NOMO-1 treated with DMSO at 0.1 percent for 48 hours (cell line): Measurements from ENCODE around the gene FCN2.
"Not testable (repeated sequence)": the region's sequence is repeated elsewhere in the genome, so short reads cannot be mapped to it uniquely, and the experiment has no call there.

ENCODE experiments used
- DNase-seq: peaks from one replicate; lab custom pipeline; 2025; ENCODE audit not compliant: unreplicated experiment; lab: John Stamatoyannopoulos, UW

The FCN2 gene

DNA sequence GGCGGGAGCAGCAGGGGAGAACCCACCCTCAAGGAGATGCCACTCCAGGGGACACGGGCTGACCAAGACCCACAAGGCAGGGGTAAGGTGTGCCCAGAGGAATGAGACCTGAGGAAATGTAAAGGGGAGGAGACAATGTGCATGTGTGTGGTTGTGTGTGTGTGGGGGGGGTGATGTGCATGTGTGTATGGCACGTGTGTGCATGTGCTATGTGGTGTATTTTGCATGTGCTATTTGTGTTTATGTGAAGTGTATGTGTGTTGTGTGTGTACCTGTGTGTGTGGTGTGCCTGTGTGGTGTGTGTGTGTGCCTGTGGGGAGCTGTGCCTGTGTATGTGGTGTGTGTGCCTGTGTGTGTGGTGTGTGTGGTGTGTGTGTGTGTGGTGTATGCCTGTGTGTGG, 33.5 kb upstream of the FCN2 start:
- DNase-seq, result no peak

GRCh38 chr9:134847752-134848432, 32.7 kb upstream of the FCN2 start:
- DNase-seq, result no peak

GRCh38 chr9:134848504-134848903, 32.1 kb upstream of the FCN2 start:
- DNase-seq, result no peak

- DNase-seq, result no peak
These were observed 30.0 kb upstream of the FCN2 start for GRCh38 chr9:134850611-134851010.

DNA sequence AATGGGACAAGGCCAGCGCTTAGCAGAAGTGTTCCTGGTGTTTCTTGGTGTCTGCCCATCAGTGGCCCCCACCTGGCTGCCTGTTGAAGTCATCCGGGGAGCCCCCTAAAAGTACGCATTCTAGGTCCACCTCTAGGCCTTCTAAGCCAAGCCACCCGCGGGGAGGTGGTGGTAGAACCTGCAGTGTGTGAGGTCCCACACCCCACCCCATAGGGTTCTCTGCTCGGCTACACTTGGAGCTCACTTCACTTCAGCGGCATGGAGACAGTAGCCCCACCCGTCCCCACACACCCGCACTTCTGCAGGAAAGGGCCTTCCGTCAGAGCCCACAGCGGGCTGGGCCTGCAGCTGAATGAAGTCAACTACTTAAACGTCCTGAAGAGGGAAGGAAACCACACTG, 29.6 kb upstream of the FCN2 start:
- no peak for DNase-seq

DNA sequence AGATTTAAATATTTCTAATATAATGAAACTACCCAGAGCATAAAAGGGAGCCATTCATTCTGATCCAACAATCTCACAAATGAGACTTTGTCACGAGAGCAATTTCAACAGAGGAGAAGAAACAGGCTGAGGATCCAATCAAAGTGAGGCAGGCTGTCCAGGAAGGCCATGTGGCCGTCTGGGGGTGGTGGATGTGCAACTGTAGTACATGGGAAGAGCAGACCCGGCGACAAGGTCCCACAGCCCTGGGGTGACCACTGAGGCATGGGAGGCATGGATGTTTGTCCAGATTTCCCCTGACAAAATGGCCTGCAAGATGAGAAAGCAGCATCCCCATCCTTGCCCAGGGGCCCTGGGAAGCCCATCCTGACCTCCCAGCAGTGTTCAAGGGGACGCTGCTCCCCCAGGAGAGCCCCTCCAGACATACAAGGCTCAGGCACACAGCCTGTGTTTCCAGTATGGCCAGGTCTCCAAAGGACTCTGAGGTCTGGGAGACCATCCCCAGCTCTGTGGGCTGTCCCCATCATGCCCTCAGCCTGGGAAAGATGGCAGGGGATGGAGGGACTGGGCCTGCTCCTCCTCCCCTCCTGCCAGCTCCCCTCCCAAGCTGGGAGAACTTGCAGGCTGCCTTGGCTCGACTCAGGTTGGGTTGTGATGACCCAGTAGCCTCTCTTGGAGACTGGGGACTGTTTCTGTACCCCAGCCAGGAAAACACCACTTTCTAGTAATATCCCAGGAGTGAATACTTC, 27.5 kb upstream of the FCN2 start:
- DNase-seq, result no peak

GRCh38 chr9:134853893-134854292, 26.7 kb upstream of the FCN2 start:
- no peak for DNase-seq

DNA sequence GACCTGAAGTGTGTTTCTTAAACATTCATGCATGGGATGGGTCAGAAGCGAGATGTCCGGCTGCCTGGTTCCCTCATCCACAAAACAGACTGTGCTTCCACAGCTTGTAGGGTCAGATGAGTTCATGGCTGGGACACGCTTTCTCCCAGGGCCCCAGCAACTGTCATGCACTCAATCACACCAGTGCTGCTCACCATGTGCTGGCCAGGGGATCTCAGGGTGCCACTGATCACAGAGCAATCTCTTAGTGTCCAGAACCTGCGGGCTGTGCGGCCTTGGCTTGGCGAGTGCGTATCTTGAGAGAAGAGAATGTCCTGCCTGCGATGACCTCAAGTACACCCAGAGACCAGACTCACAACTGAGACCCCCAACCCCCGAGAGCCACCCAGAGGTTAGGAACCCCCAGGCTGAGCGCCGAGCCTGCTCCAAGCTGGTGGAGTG, 26.0 kb upstream of the FCN2 start:
- no peak for DNase-seq

DNA sequence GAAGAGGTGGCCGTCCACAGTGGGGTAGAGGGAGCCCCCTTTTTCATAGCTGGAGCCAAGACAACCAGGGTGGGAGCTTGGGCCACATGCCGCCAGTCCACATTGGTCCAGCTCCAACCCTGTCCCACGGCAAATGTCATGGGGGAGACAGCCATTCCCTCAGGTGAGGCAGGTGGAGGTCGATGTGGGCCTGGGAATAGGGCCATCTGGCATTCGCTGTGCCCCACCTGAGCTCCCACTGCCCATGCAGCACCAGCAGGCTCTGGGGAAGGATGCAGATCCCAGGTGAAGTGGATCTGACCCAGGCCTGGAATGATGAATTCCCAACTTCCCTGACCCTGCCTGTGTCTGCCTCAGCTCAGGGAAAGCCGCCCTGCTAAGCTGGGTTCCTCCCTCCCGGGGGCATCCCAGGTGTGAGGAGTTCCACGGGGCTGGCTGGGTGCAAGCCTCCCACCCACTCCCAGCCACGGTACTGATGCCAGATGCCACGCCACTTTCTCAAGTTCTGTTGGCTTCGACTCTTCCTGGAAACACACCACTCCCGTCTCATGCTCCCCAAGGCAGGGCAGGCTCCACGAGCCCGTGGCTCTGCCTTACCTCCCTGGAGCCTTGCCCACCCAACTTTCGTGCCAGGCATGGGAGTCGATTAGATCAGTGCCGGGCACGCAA, 25.2 kb upstream of the FCN2 start:
- DNase-seq, result no peak

DNA sequence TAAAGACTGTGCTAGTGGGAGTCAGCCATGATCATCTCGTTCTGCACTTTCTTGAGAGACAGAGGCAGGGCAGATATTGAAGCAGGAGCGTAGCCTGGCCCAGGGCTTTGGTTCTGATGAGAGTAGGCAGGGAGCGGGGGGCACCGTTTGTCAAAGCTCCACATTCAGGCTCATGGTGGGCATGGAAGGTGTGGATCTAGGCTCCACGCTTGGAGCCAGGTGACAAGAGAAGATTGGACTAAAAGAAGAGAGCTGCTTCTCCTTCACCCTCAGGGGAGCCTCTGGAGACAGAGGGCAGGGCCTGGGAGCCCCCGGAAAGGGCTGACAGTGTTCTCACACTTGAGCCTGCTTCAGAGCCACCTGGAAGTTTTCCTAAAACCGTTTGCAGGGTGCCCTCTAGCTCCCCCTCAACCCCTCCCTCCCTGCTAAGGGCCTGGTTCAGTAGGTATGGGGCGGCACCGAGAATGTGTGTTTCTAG, 24.7 kb upstream of the FCN2 start:
- DNase-seq, result no peak

- not testable (repeated sequence) for DNase-seq
These were observed 23.2 kb upstream of the FCN2 start for GRCh38 chr9:134857451-134857850.

DNA sequence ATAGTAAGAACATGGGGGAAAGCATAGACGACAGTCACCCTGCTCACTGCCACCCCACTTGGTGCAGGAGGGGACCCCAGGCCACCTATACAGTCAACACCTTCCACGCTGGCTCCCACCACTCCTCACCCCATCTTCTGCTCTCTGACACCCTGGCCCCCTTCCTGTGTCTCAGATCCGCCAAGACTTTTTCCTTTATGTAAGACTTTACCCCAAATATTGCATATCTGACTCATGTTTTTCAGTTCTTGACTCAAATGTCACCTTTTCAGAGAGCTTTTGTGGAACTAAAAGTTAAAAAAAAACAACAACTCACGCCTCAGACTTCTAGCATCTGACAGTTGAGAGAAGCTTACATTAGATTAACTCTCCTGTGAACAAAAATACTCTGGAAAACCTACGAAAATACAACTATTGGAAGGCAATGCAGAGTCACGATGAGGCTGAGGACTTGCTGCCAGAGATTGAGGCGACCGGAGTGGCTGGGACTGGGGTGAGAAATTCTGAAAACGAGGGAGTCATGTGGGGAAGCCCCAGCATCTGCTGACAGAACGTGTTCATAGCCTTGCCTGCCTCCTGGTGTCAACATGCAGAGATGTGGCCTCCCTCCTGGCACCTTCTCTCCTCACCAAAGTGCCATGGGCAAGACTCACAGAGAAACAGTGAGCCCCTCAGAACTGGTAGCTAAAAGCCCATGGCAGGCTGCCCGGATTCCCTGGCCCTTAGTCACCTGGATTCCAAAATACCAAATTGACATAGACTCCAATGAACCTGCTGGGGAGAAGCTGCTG, 22.4 kb upstream of the FCN2 start:
- no peak for DNase-seq

- DNase-seq, result no peak
These were observed 20.1 kb upstream of the FCN2 start for GRCh38 chr9:134860510-134860909.

DNA sequence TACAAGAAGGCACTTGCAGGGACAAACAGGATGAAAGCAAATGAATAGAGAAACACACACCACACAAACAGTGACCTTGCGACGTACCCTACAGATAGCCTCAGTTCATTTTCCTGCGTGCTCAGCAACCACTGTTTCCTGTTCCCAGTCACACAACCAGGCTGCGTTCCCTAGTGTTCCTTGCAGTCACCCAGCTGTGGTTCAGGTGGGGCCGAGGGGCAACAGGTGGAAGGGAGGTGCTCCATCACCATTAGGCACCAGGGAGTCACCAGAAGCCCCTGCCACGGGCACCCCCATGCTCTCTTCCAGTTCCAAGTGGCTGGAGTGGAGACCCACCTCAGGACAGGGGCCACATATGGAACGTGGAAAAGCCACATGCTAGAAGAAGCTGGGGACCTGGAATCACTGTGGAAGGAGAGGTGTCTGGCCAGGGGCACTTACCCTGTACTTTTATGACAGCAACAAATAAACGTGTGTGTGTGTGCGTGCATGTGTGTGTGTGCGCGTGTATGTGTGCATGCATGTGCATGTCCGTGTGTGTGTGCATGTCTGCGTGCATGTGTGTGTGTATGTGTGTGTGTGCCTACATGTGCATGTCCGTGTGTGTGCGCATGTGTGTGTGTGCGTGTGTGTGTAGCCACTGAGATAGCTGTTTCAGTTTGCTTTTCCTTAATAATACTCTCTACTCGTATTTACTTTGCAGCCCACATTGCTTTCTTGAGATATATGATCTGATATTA, 18.8 kb upstream of the FCN2 start:
- no peak for DNase-seq

DNA sequence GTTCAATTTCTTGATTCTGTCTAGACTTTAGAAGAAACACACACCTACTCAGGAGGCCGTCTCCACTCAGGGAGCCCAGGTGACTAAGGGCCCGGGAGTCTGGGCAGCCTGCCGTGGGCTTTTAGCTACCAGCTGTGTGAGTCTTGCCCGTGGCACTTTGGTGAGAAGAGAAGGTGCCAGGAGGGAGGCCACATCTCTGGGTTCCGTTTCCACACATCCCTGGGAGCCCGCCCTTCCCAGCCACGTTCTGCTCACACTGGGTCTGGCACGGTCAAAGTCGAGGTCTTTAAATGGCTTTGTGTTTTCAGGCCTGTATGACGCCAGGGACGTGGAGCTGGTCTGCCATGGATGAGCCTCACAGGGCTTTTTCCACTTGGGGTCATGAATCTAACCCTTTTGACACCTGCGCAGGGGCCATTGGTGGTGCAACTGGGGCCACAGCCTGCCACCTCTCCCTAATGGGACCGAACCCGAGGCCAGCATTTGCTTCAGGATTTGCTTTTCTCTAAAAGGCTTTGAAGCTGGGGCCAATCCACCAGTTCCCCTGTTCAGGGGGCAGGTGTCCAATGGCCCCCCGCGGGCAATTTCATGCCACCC, 17.2 kb upstream of the FCN2 start:
- DNase-seq, result no peak

- no peak for DNase-seq
These were observed 16.4 kb upstream of the FCN2 start for GRCh38 chr9:134863941-134864820.

DNA sequence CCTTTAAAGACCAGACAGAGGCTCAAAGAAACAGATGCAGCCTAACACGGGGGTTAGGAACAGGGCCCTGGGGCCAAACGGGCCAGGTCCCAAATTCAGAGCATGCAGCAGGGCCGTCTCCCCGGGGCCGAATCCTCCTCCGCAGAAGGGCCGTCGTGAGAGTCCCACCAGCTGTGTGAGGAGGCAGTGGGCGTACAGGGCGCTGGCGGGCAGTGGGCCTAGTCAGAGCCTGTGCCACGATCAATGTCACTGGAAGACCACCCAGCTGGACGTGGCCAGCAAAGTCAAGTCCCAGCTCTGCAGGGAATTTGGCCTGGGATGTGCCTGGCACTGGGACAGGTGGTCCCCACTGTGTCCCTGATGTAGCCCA, 15.8 kb upstream of the FCN2 start:
- no peak for DNase-seq

GRCh38 chr9:134867917-134868750, 12.5 kb upstream of the FCN2 start:
- no peak for DNase-seq
